HG03060 (cell line): Measurements from ENCODE around the gene DNAJC27.

Experiments used
- ATAC-seq: cut with Tn5 transposase; IDR thresholded peaks from one replicate; pipeline ENCODE4 v1.9.1; 2021; ENCODE audit warnings: low read depth, moderate number of reproducible peaks; ENCODE audit not compliant: unreplicated experiment

The DNAJC27 gene

GRCh38 chr2:24926602-24927252 is 45.0 kb downstream of the DNAJC27 start:
- no peak for ATAC-seq

DNA sequence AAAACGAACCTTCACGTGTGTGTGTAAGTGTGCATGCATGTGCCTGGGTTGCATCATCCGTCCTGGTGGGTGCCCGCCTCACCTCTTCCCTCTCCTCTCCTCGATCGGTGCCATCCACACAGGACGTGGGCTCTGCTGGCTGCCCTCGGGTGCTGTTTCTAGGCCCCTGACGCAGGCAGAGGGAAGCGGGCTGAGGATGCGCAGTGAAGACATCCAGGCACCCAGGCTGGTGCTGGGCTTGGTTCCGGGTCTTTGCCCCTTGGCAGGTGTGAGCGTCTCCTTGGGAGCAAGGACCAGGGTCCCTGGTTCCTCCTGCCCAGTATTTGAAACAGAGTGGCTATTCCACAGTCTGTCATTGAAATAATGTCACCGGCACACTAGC is 45.5 kb downstream of the DNAJC27 start:
- no peak for ATAC-seq

DNA sequence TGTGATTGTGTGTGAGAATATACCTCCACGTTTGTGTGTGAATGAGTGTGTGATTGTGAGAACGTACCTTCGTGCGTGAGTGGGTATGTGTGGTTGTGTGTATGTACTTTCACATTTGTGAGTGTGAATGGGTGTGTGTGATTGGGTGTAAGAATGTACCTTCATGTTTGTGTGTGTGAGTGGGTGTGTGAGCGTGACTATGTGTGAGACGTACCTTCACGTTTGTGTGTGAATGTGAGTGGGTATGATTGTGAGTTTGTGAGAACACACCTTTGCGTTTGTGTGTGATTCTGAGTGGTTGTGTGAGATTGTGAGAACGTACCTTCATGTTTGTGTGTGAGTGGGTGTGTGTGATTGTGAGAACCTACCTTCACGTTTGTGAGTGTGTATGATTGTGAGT is 45.9 kb downstream of the DNAJC27 start:
- ATAC-seq = no peak

- ATAC-seq = no peak
Measured at GRCh38 chr2:24924732-24925131, 47.0 kb downstream of the DNAJC27 start.

GRCh38 chr2:24924266-24924665 is 47.5 kb downstream of the DNAJC27 start:
- ATAC-seq = no peak

DNA sequence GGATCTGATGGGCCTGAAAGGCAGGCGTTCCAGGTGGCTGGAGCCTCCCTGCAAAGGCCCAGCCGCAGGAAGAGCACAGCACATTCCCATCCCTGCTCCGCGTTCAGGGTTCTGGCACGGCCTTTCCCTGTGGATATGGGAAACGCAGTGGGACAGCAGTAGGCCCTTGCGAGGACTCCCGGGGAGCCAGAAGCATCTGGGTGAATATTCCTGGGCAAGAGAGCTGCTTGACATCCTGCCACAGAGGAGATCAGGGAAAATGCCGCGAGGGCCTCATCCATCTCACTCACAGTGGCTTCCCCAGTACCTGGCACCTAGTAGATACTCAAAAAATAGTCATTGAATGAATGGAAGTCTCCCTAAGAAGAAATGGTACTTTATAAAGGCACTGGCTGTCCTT is 48.6 kb downstream of the DNAJC27 start:
- ATAC-seq = no peak

DNA sequence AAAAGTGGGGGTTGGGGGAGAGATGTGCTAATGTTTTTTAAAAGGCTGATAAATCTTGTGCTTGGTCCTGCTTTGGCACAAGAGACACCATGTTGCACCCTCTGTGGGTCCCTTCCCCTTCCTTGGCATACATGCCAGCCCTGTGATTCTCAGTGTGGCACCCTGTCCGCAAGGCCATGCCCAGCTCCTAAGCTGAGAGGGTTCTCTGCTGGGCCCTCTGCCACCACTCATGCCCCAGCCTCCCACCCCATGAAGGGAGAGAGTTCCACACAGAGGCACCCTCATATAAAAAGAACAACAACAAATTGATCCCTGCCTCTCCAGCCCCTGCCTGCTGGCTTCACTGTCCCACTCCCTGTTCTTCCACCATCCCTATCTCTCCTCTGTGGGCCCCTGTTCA is 49.2 kb downstream of the DNAJC27 start:
- no peak for ATAC-seq

GRCh38 chr2:24920809-24921441 is 50.8 kb downstream of the DNAJC27 start:
- ATAC-seq = no peak

DNA sequence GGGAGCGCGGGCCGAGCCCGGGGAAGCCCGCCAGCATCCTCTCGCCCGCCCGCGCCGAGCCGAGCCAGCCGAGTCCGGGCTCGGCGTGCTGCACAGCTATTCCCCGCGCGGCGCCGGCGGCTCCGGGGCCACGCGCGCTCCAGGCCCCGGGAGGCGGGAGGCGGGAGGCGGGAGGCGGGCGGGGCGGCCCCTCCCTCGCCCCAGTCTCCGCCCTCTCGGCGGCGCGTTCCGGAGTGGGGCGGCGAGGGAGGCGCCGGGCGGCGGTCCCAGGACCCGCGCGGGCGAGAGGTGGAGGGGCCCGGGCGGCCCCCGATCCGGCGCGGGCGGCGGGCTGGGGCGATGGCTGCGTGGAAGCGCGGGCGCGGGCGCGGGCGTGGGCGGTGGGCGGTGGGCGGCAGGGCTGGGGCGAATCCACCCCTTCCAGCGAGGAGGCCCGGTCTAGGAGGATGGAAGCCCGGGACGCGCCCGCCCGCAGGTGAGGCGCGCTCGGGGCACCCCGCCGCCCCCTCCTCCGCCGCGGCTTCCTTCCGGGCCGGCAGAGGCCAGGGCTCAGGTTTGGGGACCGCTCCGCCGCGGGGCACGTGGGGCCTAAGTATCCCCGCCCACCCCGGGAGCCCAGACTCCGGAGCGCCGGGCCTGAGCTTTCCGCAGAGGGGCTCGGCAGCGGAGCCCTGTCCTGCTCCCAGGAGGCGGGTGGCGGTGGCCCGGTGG is 51.5 kb downstream of the DNAJC27 start, which contains the start of gene ADCY3:
Gene ADCY3 (minus strand): TSS at position 140 of the 711 bp plus-strand sequence. CDS start 1,250 bp downstream, outside the sequence.
- ATAC-seq = no peak

GRCh38 chr2:24919506-24920097 is 52.2 kb downstream of the DNAJC27 start:
- ATAC-seq = no peak

GRCh38 chr2:24919037-24919505 is 52.7 kb downstream of the DNAJC27 start:
- no peak for ATAC-seq

GRCh38 chr2:24918326-24919036 is 53.3 kb downstream of the DNAJC27 start:
- no peak for ATAC-seq

GRCh38 chr2:24917731-24918325 is 53.9 kb downstream of the DNAJC27 start:
- no peak for ATAC-seq

GRCh38 chr2:24917086-24917485 is 54.7 kb downstream of the DNAJC27 start:
- ATAC-seq = no peak

DNA sequence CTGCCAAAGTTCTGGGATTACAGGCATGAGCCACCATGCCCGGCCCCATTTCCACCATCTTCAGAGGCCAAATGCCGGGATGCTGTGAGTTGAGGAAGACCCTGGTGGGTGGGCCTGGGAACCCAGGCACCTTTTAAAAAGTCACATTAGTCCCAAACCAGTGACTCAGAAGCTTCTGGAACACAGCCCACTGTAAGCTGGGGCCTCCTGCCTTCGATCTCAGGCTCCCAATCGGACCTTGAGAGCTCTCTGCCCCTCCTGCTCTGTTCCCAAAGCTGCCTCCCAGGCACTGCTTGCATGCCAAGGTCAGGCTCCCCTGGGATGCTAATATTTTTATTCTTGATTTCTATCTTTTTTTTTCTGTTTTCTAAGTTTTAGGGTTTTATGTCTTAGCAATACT is 56.0 kb downstream of the DNAJC27 start:
- ATAC-seq = no peak

DNA sequence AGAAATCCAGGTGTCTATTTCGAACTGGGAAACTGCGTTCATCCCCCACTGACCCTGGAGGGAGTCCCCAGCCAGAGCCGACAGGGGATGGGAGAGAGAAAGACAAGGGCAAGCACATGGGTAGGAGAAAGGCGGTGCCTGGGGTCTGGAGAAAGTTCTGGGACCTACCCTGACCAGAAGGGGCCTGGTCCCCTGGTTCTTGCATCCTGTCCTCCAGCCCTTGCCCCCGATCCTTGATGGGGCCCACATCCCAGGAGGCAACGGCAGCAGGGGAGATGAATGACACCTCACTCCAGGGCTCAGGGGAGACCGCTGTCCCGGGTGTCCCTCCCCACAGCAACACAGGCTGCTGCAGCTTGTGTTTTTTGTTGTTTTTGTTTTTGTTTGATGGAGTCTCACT is 56.6 kb downstream of the DNAJC27 start:
- ATAC-seq = no peak

GRCh38 chr2:24914713-24915112 is 57.0 kb downstream of the DNAJC27 start:
- no peak for ATAC-seq

DNA sequence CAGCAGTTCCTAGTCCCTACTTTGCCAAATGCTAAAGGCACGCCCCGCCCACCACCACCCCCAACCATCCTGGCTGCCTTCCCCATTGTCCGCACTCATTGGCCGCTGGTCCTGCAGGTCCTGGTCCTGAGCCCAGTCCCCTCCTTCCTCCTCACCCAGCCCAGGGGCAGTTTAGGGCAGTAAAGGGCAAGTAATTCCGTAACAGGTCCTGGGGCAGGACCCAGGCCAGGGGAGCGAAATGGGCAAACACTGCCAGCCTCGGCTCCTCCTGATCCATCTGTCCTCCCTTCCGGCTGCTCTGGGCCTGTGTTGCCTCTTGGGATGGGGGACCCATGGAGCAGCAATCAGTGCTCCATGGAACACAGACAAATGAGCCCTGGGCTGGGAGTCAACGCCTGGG is 57.8 kb downstream of the DNAJC27 start:
- ATAC-seq = no peak

- no peak for ATAC-seq
Measured at GRCh38 chr2:24912986-24913385, 58.8 kb downstream of the DNAJC27 start.

- no peak for ATAC-seq
Measured at GRCh38 chr2:24912523-24912922, 59.2 kb downstream of the DNAJC27 start.
